Right atrium auricular region (tissue), 2 donors: ENCODE data around the gene APOBEC3G. TPM values are rescaled to one million over a fixed set of nuclear protein-coding genes. Genes with fewer than 3 reads are reported as not detected.

Experiments used
- DNase-seq: peaks from one replicate; pipeline ENCODE4 v3.0.0-alpha.2; 2019; ENCODE audit warnings: low spot score
- H3K27ac ChIP-seq, 2 donors: fragments of 200-600 bp; sonication (generic); 1 replicate in 1 of 2; 2 replicates in 1 of 2; pipeline ENCODE4 v1.5.1; 2016 to 2019
- H3K27me3 ChIP-seq, 2 donors: fragments of 200-600 bp; sonication (generic); one replicate each; pipeline versions ENCODE4 v1.5.1 to v1.6.0; 2017 to 2019
- H3K36me3 ChIP-seq: fragments of 200-600 bp; sonication (generic); one replicate; pipeline ENCODE4 v1.5.1; 2016
- H3K4me1 ChIP-seq, 2 donors: fragments of 200-600 bp; sonication (generic); one replicate each; pipeline versions ENCODE4 v1.5.1 to v1.6.0; 2017 to 2019
- H3K4me3 ChIP-seq, 2 donors: fragments of 200-600 bp; sonication (generic); 1 replicate in 1 of 2; 2 replicates in 1 of 2; pipeline ENCODE4 v1.5.1; 2017 to 2019; ENCODE audit warnings: mild to moderate bottlenecking in 1 of 2, moderate library complexity in 1 of 2
- H3K9me3 ChIP-seq, 2 donors: fragments of 200-600 bp; sonication (generic); one replicate each; pipeline ENCODE4 v1.5.1; 2019
- CTCF ChIP-seq, 2 donors: fragments of 200-600 bp; sonication (generic); IDR thresholded peaks; one replicate each; pipeline ENCODE4 v1.5.1; 2019; ENCODE audit warnings: antibody characterized with exemption in 2 of 2
- total RNA-seq, 2 donors: library from RNA; depleted of rRNA; stranded (reverse); fragments of >200 nt; gene quantifications; one replicate each; pipeline ENCODE4 v1.1.0, GENCODE V29; 2016

APOBEC3G gene
- total RNA-seq, 2 donors from 2014 or later: 2.5 to 3.2 TPM

- Histone ChIP-seq H3K4me1 (peaks cover 0 to 9% of the 10 kb centered on the region in 2 donors), H3K9me3 (no peaks in the 10 kb centered on the region), H3K36me3 (no peaks in the 10 kb centered on the region), H3K27ac (no peak overlapping the region), H3K4me3 (no peak overlapping the region), H3K27me3 (no peaks in the 10 kb centered on the region)
- no peak for TF ChIP-seq CTCF (IDR thresholded peaks at IDR 0.05)
- DNase-seq: no peak
Observed at GRCh38 chr22:39101226-39101625, 24.2 kb downstream of the APOBEC3G start.

- no peak for DNase-seq
- no peaks in the 10 kb centered on the region for H3K9me3 ChIP-seq
- H3K4me3 ChIP-seq: no peak overlapping the region
- H3K4me1 ChIP-seq: no peaks in the 10 kb centered on the region
- no peaks in the 10 kb centered on the region for H3K36me3 ChIP-seq
- H3K27me3 ChIP-seq: no peaks in the 10 kb centered on the region
- no peak overlapping the region for H3K27ac ChIP-seq
- no peak for TF ChIP-seq CTCF (IDR thresholded peaks at IDR 0.05)
Observed at GRCh38 chr22:39103431-39103830, 26.4 kb downstream of the APOBEC3G start.

- no peak overlapping the region for H3K4me3 ChIP-seq
- no peak for DNase-seq
- no peaks in the 10 kb centered on the region for H3K9me3 ChIP-seq
- TF ChIP-seq CTCF (IDR thresholded peaks at IDR 0.05): no peak
- H3K27ac ChIP-seq: no peak overlapping the region
- H3K27me3 ChIP-seq: no peaks in the 10 kb centered on the region
- H3K4me1 ChIP-seq: no peaks in the 10 kb centered on the region
- no peaks in the 10 kb centered on the region for H3K36me3 ChIP-seq
Observed at GRCh38 chr22:39106326-39106725, 29.3 kb downstream of the APOBEC3G start.

- Histone ChIP-seq H3K36me3 (no peaks in the 10 kb centered on the region), H3K9me3 (no peaks in the 10 kb centered on the region), H3K27ac (no peak overlapping the region), H3K4me3 (no peak overlapping the region), H3K4me1 (no peaks in the 10 kb centered on the region), H3K27me3 (no peaks in the 10 kb centered on the region)
- no peak for TF ChIP-seq CTCF (IDR thresholded peaks at IDR 0.05)
- DNase-seq: no peak
Observed at GRCh38 chr22:39108487-39108886, 31.4 kb downstream of the APOBEC3G start.

GRCh38 chr22:39109361-39109760 lies 32.3 kb downstream of the APOBEC3G start:
- no peak for DNase-seq
- H3K27me3 ChIP-seq: no peaks in the 10 kb centered on the region
- H3K4me3 ChIP-seq: no peak overlapping the region
- H3K4me1 ChIP-seq: no peaks in the 10 kb centered on the region
- H3K36me3 ChIP-seq: no peaks in the 10 kb centered on the region
- H3K9me3 ChIP-seq: no peaks in the 10 kb centered on the region
- no peak overlapping the region for H3K27ac ChIP-seq
- TF ChIP-seq CTCF (IDR thresholded peaks at IDR 0.05): no peak
